ENCODE data around the gene GALR2. TPM values are rescaled to one million over a fixed set of nuclear protein-coding genes. Genes with fewer than 3 reads are reported as not detected.
"Not testable (repeated sequence)": the region's sequence is repeated elsewhere in the genome, so short reads cannot be mapped to it uniquely, and the experiment has no call there.

The GALR2 gene
- total RNA-seq, 1 experiment from 2014 or later = not detected

- H3K4me2 ChIP-seq (ENCODE audit: low read depth, low read length, poor library complexity, severe bottlenecking) = no peak overlapping the region
- H3K9ac ChIP-seq (ENCODE audit: low read length) = no peak overlapping the region
- H4K20me1 ChIP-seq (ENCODE audit: insufficient read depth, low read depth, low read length) = no peaks in the 10 kb centered on the region
- H3K27ac ChIP-seq (ENCODE audit: low read length) = no peak overlapping the region
- no peak overlapping the region for H2AFZ ChIP-seq (ENCODE audit: low read length)
- no peaks in the 10 kb centered on the region for H3K4me1 ChIP-seq (ENCODE audit: low read length)
- no peaks in the 10 kb centered on the region for H3K9me3 ChIP-seq (ENCODE audit: low read length)
- H3K27me3 ChIP-seq (ENCODE audit: low read length) = no peaks in the 10 kb centered on the region
- H3K36me3 ChIP-seq (ENCODE audit: insufficient read depth, low read length) = no peaks in the 10 kb centered on the region; the same call in 1 of the 2 replicates
- no peak for DNase-seq
- no peak overlapping the region for H3K4me3 ChIP-seq (ENCODE audit: low read length)
- no peaks in the 10 kb centered on the region for H3K79me2 ChIP-seq (ENCODE audit: low read length)
- H3K9me2 ChIP-seq (replicated peaks; ENCODE audit: insufficient read depth, low read length) = no peaks in the 10 kb centered on the region
Measured at GRCh38 chr17:76034428-76035350, 39.9 kb upstream of the GALR2 start.

GRCh38 chr17:76036497-76037261 lies 37.9 kb upstream of the GALR2 start:
- no peaks in the 10 kb centered on the region for H4K20me1 ChIP-seq (ENCODE audit: insufficient read depth, low read depth, low read length)
- no peaks in the 10 kb centered on the region for H3K9me3 ChIP-seq (ENCODE audit: low read length)
- no peaks in the 10 kb centered on the region for H3K27me3 ChIP-seq (ENCODE audit: low read length)
- H3K9me2 ChIP-seq (replicated peaks; ENCODE audit: insufficient read depth, low read length) = no peaks in the 10 kb centered on the region
- no peaks in the 10 kb centered on the region; the same call in 1 of the 2 replicates for H3K36me3 ChIP-seq (ENCODE audit: insufficient read depth, low read length)
- no peak overlapping the region for H3K4me3 ChIP-seq (ENCODE audit: low read length)
- no peaks in the 10 kb centered on the region for H3K79me2 ChIP-seq (ENCODE audit: low read length)
- DNase-seq = no peak
- no peak overlapping the region for H3K27ac ChIP-seq (ENCODE audit: low read length)
- H3K4me1 ChIP-seq (ENCODE audit: low read length) = no peaks in the 10 kb centered on the region
- H3K9ac ChIP-seq (ENCODE audit: low read length) = no peak overlapping the region
- no peak overlapping the region for H3K4me2 ChIP-seq (ENCODE audit: low read depth, low read length, poor library complexity, severe bottlenecking)
- no peak overlapping the region for H2AFZ ChIP-seq (ENCODE audit: low read length)

DNA sequence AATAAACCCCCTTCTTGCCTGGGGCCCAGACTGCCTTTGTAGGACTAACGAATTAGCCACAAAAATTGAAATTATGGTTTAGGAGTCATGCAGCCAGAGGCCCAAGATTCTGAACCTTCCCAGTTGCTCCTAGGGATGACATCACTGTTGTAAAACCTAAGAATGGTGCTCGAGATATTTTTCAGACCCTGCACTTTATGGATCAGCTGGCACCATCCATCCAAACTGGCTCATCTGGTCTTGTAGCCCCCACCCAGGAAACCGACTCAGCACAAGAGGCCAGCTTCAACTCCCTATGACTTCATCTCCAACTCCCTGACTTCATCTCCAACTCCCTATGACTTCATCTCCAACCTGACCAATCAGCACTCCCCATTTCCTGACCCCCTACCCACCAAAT lies 36.5 kb upstream of the GALR2 start:
- no peaks in the 10 kb centered on the region for H3K9me2 ChIP-seq (replicated peaks; ENCODE audit: insufficient read depth, low read length)
- no peak overlapping the region for H3K9ac ChIP-seq (ENCODE audit: low read length)
- DNase-seq = no peak
- H3K4me2 ChIP-seq (ENCODE audit: low read depth, low read length, poor library complexity, severe bottlenecking) = no peak overlapping the region
- no peak overlapping the region for H3K27ac ChIP-seq (ENCODE audit: low read length)
- no peaks in the 10 kb centered on the region for H3K9me3 ChIP-seq (ENCODE audit: low read length)
- H2AFZ ChIP-seq (ENCODE audit: low read length) = no peak overlapping the region
- no peaks in the 10 kb centered on the region; the same call in 1 of the 2 replicates for H3K36me3 ChIP-seq (ENCODE audit: insufficient read depth, low read length)
- no peaks in the 10 kb centered on the region for H3K4me1 ChIP-seq (ENCODE audit: low read length)
- no peak overlapping the region for H3K4me3 ChIP-seq (ENCODE audit: low read length)
- no peaks in the 10 kb centered on the region for H4K20me1 ChIP-seq (ENCODE audit: insufficient read depth, low read depth, low read length)
- H3K27me3 ChIP-seq (ENCODE audit: low read length) = no peaks in the 10 kb centered on the region
- H3K79me2 ChIP-seq (ENCODE audit: low read length) = no peaks in the 10 kb centered on the region

DNA sequence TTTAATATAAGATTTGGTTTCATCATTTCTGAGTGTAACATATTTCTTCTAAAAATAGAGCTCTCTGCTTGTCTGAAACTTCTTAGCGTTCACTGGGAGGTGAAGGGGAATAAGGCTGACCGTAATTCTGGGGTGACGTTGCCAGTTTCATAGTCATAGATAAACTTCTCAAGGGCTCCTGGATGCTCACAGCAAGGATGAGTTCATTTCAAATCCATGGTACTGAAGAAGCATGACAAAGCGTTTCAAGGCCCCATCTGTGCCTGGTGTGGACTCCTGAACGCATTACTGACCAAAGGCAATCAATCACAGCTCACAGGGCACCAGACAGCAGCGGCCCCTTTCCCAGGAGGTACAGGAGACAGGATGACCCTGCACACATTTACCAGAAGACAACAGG lies 35.5 kb upstream of the GALR2 start:
- no peaks in the 10 kb centered on the region; the same call in 1 of the 2 replicates for H3K36me3 ChIP-seq (ENCODE audit: insufficient read depth, low read length)
- no peak overlapping the region for H3K27ac ChIP-seq (ENCODE audit: low read length)
- no peaks in the 10 kb centered on the region for H3K4me1 ChIP-seq (ENCODE audit: low read length)
- no peaks in the 10 kb centered on the region for H4K20me1 ChIP-seq (ENCODE audit: insufficient read depth, low read depth, low read length)
- no peaks in the 10 kb centered on the region for H3K79me2 ChIP-seq (ENCODE audit: low read length)
- H3K4me2 ChIP-seq (ENCODE audit: low read depth, low read length, poor library complexity, severe bottlenecking) = no peak overlapping the region
- DNase-seq = no peak
- no peak overlapping the region for H3K4me3 ChIP-seq (ENCODE audit: low read length)
- H3K9me2 ChIP-seq (replicated peaks; ENCODE audit: insufficient read depth, low read length) = no peaks in the 10 kb centered on the region
- no peaks in the 10 kb centered on the region for H3K9me3 ChIP-seq (ENCODE audit: low read length)
- no peak overlapping the region for H3K9ac ChIP-seq (ENCODE audit: low read length)
- no peak overlapping the region for H2AFZ ChIP-seq (ENCODE audit: low read length)
- H3K27me3 ChIP-seq (ENCODE audit: low read length) = no peaks in the 10 kb centered on the region

DNA sequence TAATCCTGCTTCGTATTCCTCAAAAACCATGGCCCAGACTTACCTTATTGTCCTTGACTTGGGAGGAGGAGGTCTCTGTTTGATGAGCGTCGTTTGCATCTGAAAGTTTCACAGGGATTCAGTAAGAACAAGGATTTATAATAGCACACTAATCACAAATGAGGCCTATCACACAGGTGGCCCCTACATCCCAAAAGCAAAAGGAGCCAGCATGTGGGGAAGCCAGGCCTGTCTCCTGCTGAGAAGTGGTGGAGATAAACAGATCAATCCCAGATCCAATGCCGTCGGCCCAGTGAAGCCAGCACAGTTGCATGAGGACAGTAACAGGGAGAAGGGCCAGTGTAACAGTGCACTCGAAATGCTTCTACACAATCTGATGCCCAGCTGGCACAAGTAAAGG lies 34.2 kb upstream of the GALR2 start:
- no peak overlapping the region for H3K4me2 ChIP-seq (ENCODE audit: low read depth, low read length, poor library complexity, severe bottlenecking)
- no peaks in the 10 kb centered on the region for H3K9me2 ChIP-seq (replicated peaks; ENCODE audit: insufficient read depth, low read length)
- no peak overlapping the region for H3K4me3 ChIP-seq (ENCODE audit: low read length)
- no peaks in the 10 kb centered on the region; the same call in 1 of the 2 replicates for H3K36me3 ChIP-seq (ENCODE audit: insufficient read depth, low read length)
- H2AFZ ChIP-seq (ENCODE audit: low read length) = no peak overlapping the region
- H3K9me3 ChIP-seq (ENCODE audit: low read length) = no peaks in the 10 kb centered on the region
- H3K27ac ChIP-seq (ENCODE audit: low read length) = no peak overlapping the region
- H4K20me1 ChIP-seq (ENCODE audit: insufficient read depth, low read depth, low read length) = no peaks in the 10 kb centered on the region
- H3K79me2 ChIP-seq (ENCODE audit: low read length) = no peaks in the 10 kb centered on the region
- no peak for DNase-seq
- H3K4me1 ChIP-seq (ENCODE audit: low read length) = no peaks in the 10 kb centered on the region
- no peak overlapping the region for H3K9ac ChIP-seq (ENCODE audit: low read length)
- H3K27me3 ChIP-seq (ENCODE audit: low read length) = no peaks in the 10 kb centered on the region

- not testable (repeated sequence) for H3K36me3 ChIP-seq (ENCODE audit: insufficient read depth, low read length)
Measured at GRCh38 chr17:76042868-76043267, 31.7 kb upstream of the GALR2 start.

DNA sequence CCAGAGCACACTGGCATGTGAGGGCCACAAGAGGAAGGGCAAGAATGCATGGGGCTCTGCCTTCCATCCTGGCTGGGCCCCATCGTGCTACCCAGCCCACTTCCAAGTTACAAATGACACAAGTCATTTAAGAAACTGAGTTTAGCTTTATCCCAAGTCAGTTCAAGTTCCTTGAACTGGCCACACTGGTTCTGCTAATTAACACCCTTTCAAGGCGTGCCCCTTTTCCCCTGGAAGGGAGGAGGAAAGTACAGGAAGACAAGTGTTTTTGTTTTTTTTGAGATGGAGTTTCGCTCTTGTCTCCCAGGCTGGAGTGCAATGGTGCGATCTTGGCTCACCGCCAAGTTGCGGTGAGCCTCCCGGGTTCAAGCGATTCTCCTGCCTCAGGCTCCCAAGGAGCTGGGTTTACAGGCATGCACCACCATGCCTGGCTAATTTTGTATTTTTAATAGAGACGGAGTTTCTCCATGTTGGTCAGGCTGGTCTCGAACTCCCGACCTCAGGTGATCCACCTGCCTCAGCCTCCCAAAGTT lies 30.0 kb upstream of the GALR2 start:
- H3K4me2 ChIP-seq (ENCODE audit: low read depth, low read length, poor library complexity, severe bottlenecking); DNase-seq: not testable (repeated sequence)

More at GRCh38 chr17:76042868-76043267, 31.7 kb upstream of the GALR2 start:
- not testable (repeated sequence) for H3K27ac ChIP-seq (ENCODE audit: low read length); H3K27me3 ChIP-seq (ENCODE audit: low read length); H3K9ac ChIP-seq (ENCODE audit: low read length); H3K9me3 ChIP-seq (ENCODE audit: low read length); H2AFZ ChIP-seq (ENCODE audit: low read length); H3K4me1 ChIP-seq (ENCODE audit: low read length); H4K20me1 ChIP-seq (ENCODE audit: insufficient read depth, low read depth, low read length); H3K4me3 ChIP-seq (ENCODE audit: low read length); H3K4me2 ChIP-seq (ENCODE audit: low read depth, low read length, poor library complexity, severe bottlenecking); H3K9me2 ChIP-seq (replicated peaks; ENCODE audit: insufficient read depth, low read length); DNase-seq; H3K79me2 ChIP-seq (ENCODE audit: low read length)

DNA sequence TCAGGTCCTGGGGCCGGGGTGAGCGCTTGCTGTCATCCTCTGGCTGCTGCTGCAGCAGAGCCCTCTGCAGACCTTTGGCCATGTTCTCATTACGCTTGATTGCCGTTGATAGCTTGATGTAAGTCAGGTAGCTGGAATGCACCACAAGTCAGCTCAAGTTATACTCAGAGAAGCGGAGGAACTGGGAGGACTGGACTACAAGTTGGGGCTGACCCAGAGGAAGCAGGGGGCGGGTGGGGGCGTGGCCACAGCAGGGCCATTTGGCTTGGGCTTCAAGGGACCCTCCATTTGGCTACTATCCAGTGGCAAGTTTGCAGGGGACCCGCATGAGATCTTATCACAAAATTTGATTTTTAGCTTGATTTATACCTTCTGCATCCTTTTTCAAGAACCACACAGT lies 28.5 kb upstream of the GALR2 start:
- Histone ChIP-seq H3K9me2 (replicated peaks; ENCODE audit: insufficient read depth, low read length) (no peaks in the 10 kb centered on the region), H3K9me3 (ENCODE audit: low read length) (no peaks in the 10 kb centered on the region), H3K4me2 (ENCODE audit: low read depth, low read length, poor library complexity, severe bottlenecking) (no peak overlapping the region), H3K4me1 (ENCODE audit: low read length) (peaks cover 10% of the 10 kb centered on the region), H3K9ac (ENCODE audit: low read length) (no peak overlapping the region), H3K27ac (ENCODE audit: low read length) (no peak overlapping the region), H3K36me3 (ENCODE audit: insufficient read depth, low read length) (peaks cover 9% of the 10 kb centered on the region; the same call in 1 of the 2 replicates), H3K4me3 (ENCODE audit: low read length) (no peak overlapping the region), H2AFZ (ENCODE audit: low read length) (no peak overlapping the region), H3K79me2 (ENCODE audit: low read length) (no peaks in the 10 kb centered on the region), H4K20me1 (ENCODE audit: insufficient read depth, low read depth, low read length) (no peaks in the 10 kb centered on the region), H3K27me3 (ENCODE audit: low read length) (no peaks in the 10 kb centered on the region)
- DNase-seq = no peak

More for the DNA sequence above, 30.0 kb upstream of the GALR2 start:
- H3K4me1 ChIP-seq (ENCODE audit: low read length); H2AFZ ChIP-seq (ENCODE audit: low read length); H3K9me2 ChIP-seq (replicated peaks; ENCODE audit: insufficient read depth, low read length); H4K20me1 ChIP-seq (ENCODE audit: insufficient read depth, low read depth, low read length); H3K27ac ChIP-seq (ENCODE audit: low read length); H3K9ac ChIP-seq (ENCODE audit: low read length); H3K27me3 ChIP-seq (ENCODE audit: low read length); H3K79me2 ChIP-seq (ENCODE audit: low read length); H3K9me3 ChIP-seq (ENCODE audit: low read length); H3K4me3 ChIP-seq (ENCODE audit: low read length); H3K36me3 ChIP-seq (ENCODE audit: insufficient read depth, low read length): not testable (repeated sequence)

Data from Karpas-422 (cell line).